K562 (cell line): ENCODE data around the gene SUDS3. TPM values are rescaled to one million over a fixed set of nuclear protein-coding genes. Genes with fewer than 3 reads are reported as not detected.

Source experiments
- ATF7 ChIP-seq: fragments of 450-650 bp; IDR thresholded peaks from 2 replicates; pipeline ENCODE4 v1.7.1; 2014; ENCODE audit warnings: mild to moderate bottlenecking, moderate library complexity
- DPF2 ChIP-seq: fragments of 450-650 bp; IDR thresholded peaks from 2 replicates; pipeline ENCODE4 v1.6.1; 2016
- NFIC ChIP-seq: fragments of 450-650 bp; IDR thresholded peaks from 2 replicates; pipeline ENCODE4 v1.6.1; 2017; ENCODE audit warnings: mild to moderate bottlenecking, inconsistent platforms
- PTRF ChIP-seq: fragments of 450-650 bp; IDR thresholded peaks from 2 replicates; pipeline ENCODE4 v1.6.1; 2016; ENCODE audit warnings: mild to moderate bottlenecking, missing genetic modification characterization, missing compliant biosample characterization
- PYGO2 ChIP-seq: fragments of 450-650 bp; IDR thresholded peaks from 2 replicates; pipeline ENCODE4 v1.6.1; 2016; ENCODE audit warnings: mild to moderate bottlenecking, missing genetic modification characterization, moderate library complexity, missing compliant biosample characterization
- ZFX ChIP-seq: sonication (generic); formaldehyde crosslinking; IDR thresholded peaks from 2 replicates; pipeline ENCODE4 v1.8.0; 2022; ENCODE audit warnings: mild to moderate bottlenecking, missing genetic modification reagents, moderate library complexity
- ZNF263 ChIP-seq: sonication (generic); formaldehyde crosslinking; IDR thresholded peaks from 2 replicates; pipeline ENCODE4 v1.8.0; 2022; ENCODE audit warnings: mild to moderate bottlenecking, missing genetic modification reagents, borderline replicate concordance
- ZNF77 ChIP-seq: fragments of 250-450 bp; sonication (Bioruptor Pico); IDR thresholded peaks from 2 replicates; pipeline ENCODE4 v1.5.0; 2020
- polyA plus RNA-seq, 8 experiments: library from polyadenylated mRNA; depleted of rRNA in 4 of 8; stranded (reverse) in 5 of 8; unstranded in 3 of 8; fragments of >200 nt; fragmentation: Nextera tagmentation in 2 of 8; fragmentation: Illumina TruSeq in 1 of 8; extraction: Ambion mirVana in 2 of 8; extraction: Trizol in 1 of 8; gene quantifications; 2 replicates each; pipeline versions ENCODE4 v1.2.1 to v1.2.3, GENCODE V29; 2011 to 2014; ENCODE audit warnings: inconsistent platforms in 1 of 8, missing spikeins in 1 of 8
- total RNA-seq, 7 experiments: library from RNA; depleted of rRNA in 6 of 7; stranded (reverse); fragments of >200 nt in 6 of 7; fragmentation: Illumina TruSeq in 2 of 7; extraction: Trizol in 2 of 7; gene quantifications; 2 replicates each; pipeline versions ENCODE4 v1.2.1 to v1.2.3, GENCODE V29; 2011 to 2021; ENCODE audit warnings: low replicate concordance in 1 of 7
- TF ChIP-seq, protein P1 (sequence below): sonication (generic); formaldehyde crosslinking; IDR thresholded peaks from 2 replicates; pipeline ENCODE4 v1.4.0; 2020; ENCODE audit warnings: mild to moderate bottlenecking, missing genetic modification reagents
- TF ChIP-seq, protein P2 (sequence below), 2 experiments: fragments of 450-650 bp; conservative IDR thresholded peaks; 2 replicates each; pipeline ENCODE4 v1.6.1; 2017; ENCODE audit warnings: mild to moderate bottlenecking in 2 of 2, moderate library complexity in 2 of 2
- TF ChIP-seq, protein P3 (sequence below): fragments of 450-650 bp; conservative IDR thresholded peaks from 2 replicates; pipeline ENCODE4 v1.6.1; 2016; ENCODE audit warnings: missing genetic modification characterization, low read depth, mild to moderate bottlenecking, missing compliant biosample characterization, moderate library complexity
- TF ChIP-seq, protein P4 (sequence below): fragments of 200-800 bp; sonication (Bioruptor generic); IDR thresholded peaks from 2 replicates; pipeline ENCODE4 v1.6.1; 2017; ENCODE audit warnings: missing genetic modification characterization, missing compliant biosample characterization
- TF ChIP-seq, protein P5 (sequence below), 2 experiments: fragments of 450-650 bp in 1 of 2; sonication (generic) in 1 of 2; formaldehyde crosslinking in 1 of 2; IDR thresholded peaks; 2 replicates each; pipeline versions ENCODE4 v1.7.1 to v1.9.0; 2016 to 2022; ENCODE audit warnings: inconsistent platforms in 1 of 2, mild to moderate bottlenecking in 1 of 2, missing genetic modification reagents in 1 of 2

The SUDS3 gene
- total and polyA plus RNA-seq, 9 of the 15 experiments (the other 6 are each of a cell fraction or from before 2014, with no cell fraction given) = 6.6 to 30.5 (median 23.3) TPM

DNA sequence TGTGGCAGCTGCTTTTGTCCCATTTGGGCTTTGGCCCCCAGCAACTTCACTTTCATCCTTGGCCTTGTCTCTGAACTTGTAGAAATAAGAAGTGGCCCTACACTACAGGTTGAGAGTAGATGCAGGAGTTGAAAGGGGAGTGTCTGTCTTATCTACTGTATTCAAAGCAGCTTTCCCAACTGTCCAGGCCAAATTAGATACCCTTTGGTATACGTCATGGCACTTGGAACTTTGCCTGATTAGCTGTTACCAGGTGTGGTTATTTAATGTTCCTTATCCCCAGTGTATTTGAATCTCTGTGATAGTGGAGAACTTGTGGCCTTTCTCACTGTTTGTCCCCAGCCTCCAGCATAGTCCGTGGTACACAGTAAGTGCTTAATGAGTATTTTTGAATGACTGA, 33.5 kb downstream of the SUDS3 start (continued):
- TF ChIP-seq, protein P1, sequence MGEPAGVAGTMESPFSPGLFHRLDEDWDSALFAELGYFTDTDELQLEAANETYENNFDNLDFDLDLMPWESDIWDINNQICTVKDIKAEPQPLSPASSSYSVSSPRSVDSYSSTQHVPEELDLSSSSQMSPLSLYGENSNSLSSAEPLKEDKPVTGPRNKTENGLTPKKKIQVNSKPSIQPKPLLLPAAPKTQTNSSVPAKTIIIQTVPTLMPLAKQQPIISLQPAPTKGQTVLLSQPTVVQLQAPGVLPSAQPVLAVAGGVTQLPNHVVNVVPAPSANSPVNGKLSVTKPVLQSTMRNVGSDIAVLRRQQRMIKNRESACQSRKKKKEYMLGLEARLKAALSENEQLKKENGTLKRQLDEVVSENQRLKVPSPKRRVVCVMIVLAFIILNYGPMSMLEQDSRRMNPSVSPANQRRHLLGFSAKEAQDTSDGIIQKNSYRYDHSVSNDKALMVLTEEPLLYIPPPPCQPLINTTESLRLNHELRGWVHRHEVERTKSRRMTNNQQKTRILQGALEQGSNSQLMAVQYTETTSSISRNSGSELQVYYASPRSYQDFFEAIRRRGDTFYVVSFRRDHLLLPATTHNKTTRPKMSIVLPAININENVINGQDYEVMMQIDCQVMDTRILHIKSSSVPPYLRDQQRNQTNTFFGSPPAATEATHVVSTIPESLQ (CRISPR knock-in tag) = no peak
- TF ChIP-seq ZNF77 (CRISPR knock-in tag) (no peak), PYGO2 (no peak), PTRF (tag) (no peak), DPF2 (peak; percentile 55; the same call in 1 of the 2 replicates), ZNF263 (CRISPR knock-in tag) (no peak), ATF7 (peak; percentile 56), NFIC (peak; percentile 86), ZFX (no peak)
- TF ChIP-seq, protein P2, sequence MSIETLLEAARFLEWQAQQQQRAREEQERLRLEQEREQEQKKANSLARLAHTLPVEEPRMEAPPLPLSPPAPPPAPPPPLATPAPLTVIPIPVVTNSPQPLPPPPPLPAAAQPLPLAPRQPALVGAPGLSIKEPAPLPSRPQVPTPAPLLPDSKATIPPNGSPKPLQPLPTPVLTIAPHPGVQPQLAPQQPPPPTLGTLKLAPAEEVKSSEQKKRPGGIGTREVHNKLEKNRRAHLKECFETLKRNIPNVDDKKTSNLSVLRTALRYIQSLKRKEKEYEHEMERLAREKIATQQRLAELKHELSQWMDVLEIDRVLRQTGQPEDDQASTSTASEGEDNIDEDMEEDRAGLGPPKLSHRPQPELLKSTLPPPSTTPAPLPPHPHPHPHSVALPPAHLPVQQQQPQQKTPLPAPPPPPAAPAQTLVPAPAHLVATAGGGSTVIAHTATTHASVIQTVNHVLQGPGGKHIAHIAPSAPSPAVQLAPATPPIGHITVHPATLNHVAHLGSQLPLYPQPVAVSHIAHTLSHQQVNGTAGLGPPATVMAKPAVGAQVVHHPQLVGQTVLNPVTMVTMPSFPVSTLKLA (conservative IDR thresholded peaks at IDR 0.05) = no peak
- TF ChIP-seq, protein P3, sequence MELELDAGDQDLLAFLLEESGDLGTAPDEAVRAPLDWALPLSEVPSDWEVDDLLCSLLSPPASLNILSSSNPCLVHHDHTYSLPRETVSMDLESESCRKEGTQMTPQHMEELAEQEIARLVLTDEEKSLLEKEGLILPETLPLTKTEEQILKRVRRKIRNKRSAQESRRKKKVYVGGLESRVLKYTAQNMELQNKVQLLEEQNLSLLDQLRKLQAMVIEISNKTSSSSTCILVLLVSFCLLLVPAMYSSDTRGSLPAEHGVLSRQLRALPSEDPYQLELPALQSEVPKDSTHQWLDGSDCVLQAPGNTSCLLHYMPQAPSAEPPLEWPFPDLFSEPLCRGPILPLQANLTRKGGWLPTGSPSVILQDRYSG = no peak
- TF ChIP-seq, protein P4, sequence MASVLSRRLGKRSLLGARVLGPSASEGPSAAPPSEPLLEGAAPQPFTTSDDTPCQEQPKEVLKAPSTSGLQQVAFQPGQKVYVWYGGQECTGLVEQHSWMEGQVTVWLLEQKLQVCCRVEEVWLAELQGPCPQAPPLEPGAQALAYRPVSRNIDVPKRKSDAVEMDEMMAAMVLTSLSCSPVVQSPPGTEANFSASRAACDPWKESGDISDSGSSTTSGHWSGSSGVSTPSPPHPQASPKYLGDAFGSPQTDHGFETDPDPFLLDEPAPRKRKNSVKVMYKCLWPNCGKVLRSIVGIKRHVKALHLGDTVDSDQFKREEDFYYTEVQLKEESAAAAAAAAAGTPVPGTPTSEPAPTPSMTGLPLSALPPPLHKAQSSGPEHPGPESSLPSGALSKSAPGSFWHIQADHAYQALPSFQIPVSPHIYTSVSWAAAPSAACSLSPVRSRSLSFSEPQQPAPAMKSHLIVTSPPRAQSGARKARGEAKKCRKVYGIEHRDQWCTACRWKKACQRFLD = no peak
- TF ChIP-seq, protein P5, sequence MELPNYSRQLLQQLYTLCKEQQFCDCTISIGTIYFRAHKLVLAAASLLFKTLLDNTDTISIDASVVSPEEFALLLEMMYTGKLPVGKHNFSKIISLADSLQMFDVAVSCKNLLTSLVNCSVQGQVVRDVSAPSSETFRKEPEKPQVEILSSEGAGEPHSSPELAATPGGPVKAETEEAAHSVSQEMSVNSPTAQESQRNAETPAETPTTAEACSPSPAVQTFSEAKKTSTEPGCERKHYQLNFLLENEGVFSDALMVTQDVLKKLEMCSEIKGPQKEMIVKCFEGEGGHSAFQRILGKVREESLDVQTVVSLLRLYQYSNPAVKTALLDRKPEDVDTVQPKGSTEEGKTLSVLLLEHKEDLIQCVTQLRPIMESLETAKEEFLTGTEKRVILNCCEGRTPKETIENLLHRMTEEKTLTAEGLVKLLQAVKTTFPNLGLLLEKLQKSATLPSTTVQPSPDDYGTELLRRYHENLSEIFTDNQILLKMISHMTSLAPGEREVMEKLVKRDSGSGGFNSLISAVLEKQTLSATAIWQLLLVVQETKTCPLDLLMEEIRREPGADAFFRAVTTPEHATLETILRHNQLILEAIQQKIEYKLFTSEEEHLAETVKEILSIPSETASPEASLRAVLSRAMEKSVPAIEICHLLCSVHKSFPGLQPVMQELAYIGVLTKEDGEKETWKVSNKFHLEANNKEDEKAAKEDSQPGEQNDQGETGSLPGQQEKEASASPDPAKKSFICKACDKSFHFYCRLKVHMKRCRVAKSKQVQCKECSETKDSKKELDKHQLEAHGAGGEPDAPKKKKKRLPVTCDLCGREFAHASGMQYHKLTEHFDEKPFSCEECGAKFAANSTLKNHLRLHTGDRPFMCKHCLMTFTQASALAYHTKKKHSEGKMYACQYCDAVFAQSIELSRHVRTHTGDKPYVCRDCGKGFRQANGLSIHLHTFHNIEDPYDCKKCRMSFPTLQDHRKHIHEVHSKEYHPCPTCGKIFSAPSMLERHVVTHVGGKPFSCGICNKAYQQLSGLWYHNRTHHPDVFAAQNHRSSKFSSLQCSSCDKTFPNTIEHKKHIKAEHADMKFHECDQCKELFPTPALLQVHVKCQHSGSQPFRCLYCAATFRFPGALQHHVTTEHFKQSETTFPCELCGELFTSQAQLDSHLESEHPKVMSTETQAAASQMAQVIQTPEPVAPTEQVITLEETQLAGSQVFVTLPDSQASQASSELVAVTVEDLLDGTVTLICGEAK (IDR thresholded peaks at IDR 0.05) = no peak
- TF ChIP-seq, protein P5 (CRISPR knock-in tag; IDR thresholded peaks at IDR 0.05) = no peak
